Amniotic stem cell (primary cell): ENCODE data around the gene GP1BB.

Experiments
- DNase-seq: peaks from one replicate; lab custom pipeline; 2025; lab: John Stamatoyannopoulos, UW

GP1BB gene

GRCh38 chr22:19766511-19767426 lies 43.4 kb downstream of the GP1BB start:
- no peak for DNase-seq

- no peak for DNase-seq
Measured at GRCh38 chr22:19767427-19768341, 44.3 kb downstream of the GP1BB start.

GRCh38 chr22:19769393-19769715 lies 46.0 kb downstream of the GP1BB start:
- DNase-seq, result no peak

GRCh38 chr22:19770349-19771220 lies 47.2 kb downstream of the GP1BB start:
- no peak for DNase-seq

GRCh38 chr22:19772422-19772672 lies 49.0 kb downstream of the GP1BB start:
- no peak for DNase-seq

GRCh38 chr22:19772673-19773469 lies 49.5 kb downstream of the GP1BB start:
- no peak for DNase-seq

GRCh38 chr22:19773470-19774040 lies 50.2 kb downstream of the GP1BB start:
- no peak for DNase-seq
